SK-N-SH treated with all-trans-retinoic acid at 6 μM for 48 hours (cell line): Measurements from ENCODE around the gene TUT4.

Experiments
- ATAC-seq: fragments of 200-7000 bp; cut with Tn5 transposase; 3 replicates; pipeline ENCODE4 v1.9.1; 2020; ENCODE audit warnings: mild to moderate bottlenecking, moderate library complexity
- CREB5 ChIP-seq: fragments of 250-450 bp; sonication (Bioruptor Pico); IDR thresholded peaks from 2 replicates; pipeline ENCODE4 v1.5.1; 2020; ENCODE audit warnings: low read depth, mild to moderate bottlenecking, moderate library complexity
- CSDC2 ChIP-seq: fragments of 250-450 bp; sonication (Bioruptor Pico); IDR thresholded peaks from 2 replicates; pipeline ENCODE4 v1.5.0; 2020; ENCODE audit warnings: mild to moderate bottlenecking, moderate library complexity
- CSRNP3 ChIP-seq: fragments of 250-450 bp; sonication (Bioruptor Pico); IDR thresholded peaks from 2 replicates; pipeline ENCODE4 v1.5.1; 2021; ENCODE audit warnings: mild to moderate bottlenecking, moderate library complexity
- ESRRG ChIP-seq: fragments of 250-450 bp; sonication (Bioruptor Pico); IDR thresholded peaks from 2 replicates; pipeline ENCODE4 v1.6.1; 2021; ENCODE audit warnings: mild to moderate bottlenecking
- ISL1 ChIP-seq: fragments of 250-450 bp; sonication (Bioruptor Pico); IDR thresholded peaks from 2 replicates; pipeline ENCODE4 v2.1.2; 2022; ENCODE audit warnings: mild to moderate bottlenecking, moderate library complexity
- OSR1 ChIP-seq: fragments of 250-450 bp; sonication (Bioruptor Pico); IDR thresholded peaks from 2 replicates; pipeline ENCODE4 v1.8.0; 2022; ENCODE audit warnings: moderate library complexity, mild to moderate bottlenecking, inconsistent platforms
- PATZ1 ChIP-seq: fragments of 250-450 bp; sonication (Bioruptor Pico); IDR thresholded peaks from 2 replicates; pipeline ENCODE4 v1.8.0; 2020; ENCODE audit warnings: mild to moderate bottlenecking, moderate library complexity, borderline replicate concordance
- POU6F1 ChIP-seq: fragments of 250-450 bp; sonication (Bioruptor Pico); IDR thresholded peaks from 2 replicates; pipeline ENCODE4 v1.8.0; 2021; ENCODE audit warnings: low read depth, mild to moderate bottlenecking, moderate library complexity, borderline replicate concordance
- PPARA ChIP-seq: fragments of 250-450 bp; sonication (Bioruptor Pico); IDR thresholded peaks from 2 replicates; pipeline ENCODE4 v1.5.0; 2020; ENCODE audit warnings: mild to moderate bottlenecking, borderline replicate concordance
- RARB ChIP-seq: fragments of 250-450 bp; sonication (Bioruptor Pico); IDR thresholded peaks from 2 replicates; pipeline ENCODE4 v1.8.0; 2021; ENCODE audit warnings: mild to moderate bottlenecking, moderate library complexity
- SNAI2 ChIP-seq: fragments of 250-450 bp; sonication (Bioruptor Pico); IDR thresholded peaks from 2 replicates; pipeline ENCODE4 v1.5.0; 2020; ENCODE audit warnings: mild to moderate bottlenecking, moderate library complexity
- TCF4 ChIP-seq: fragments of 250-450 bp; sonication (Bioruptor Pico); IDR thresholded peaks from 2 replicates; pipeline ENCODE4 v1.8.0; 2021; ENCODE audit warnings: mild to moderate bottlenecking, moderate library complexity, borderline replicate concordance
- TOX ChIP-seq: fragments of 250-450 bp; sonication (Bioruptor Pico); IDR thresholded peaks from 2 replicates; pipeline ENCODE4 v1.8.0; 2021; ENCODE audit warnings: mild to moderate bottlenecking, moderate library complexity, borderline replicate concordance
- TSHZ2 ChIP-seq: fragments of 250-450 bp; sonication (Bioruptor Pico); IDR thresholded peaks from 2 replicates; pipeline ENCODE4 v1.5.0; 2020; ENCODE audit warnings: mild to moderate bottlenecking, moderate library complexity
- ZC3H10 ChIP-seq: fragments of 250-450 bp; sonication (Bioruptor Pico); IDR thresholded peaks from 2 replicates; pipeline ENCODE4 v1.5.1; 2021; ENCODE audit warnings: mild to moderate bottlenecking, moderate library complexity
- ZFP3 ChIP-seq: fragments of 250-450 bp; sonication (Bioruptor Pico); IDR thresholded peaks from 2 replicates; pipeline ENCODE4 v1.5.0; 2020; ENCODE audit warnings: mild to moderate bottlenecking, moderate library complexity
- ZFP30 ChIP-seq: fragments of 450-650 bp; formaldehyde crosslinking; IDR thresholded peaks from 2 replicates; pipeline ENCODE4 v1.5.0; 2022; ENCODE audit warnings: mild to moderate bottlenecking, moderate library complexity
- ZNF565 ChIP-seq: fragments of 450-650 bp; formaldehyde crosslinking; conservative IDR thresholded peaks from 2 replicates; pipeline ENCODE4 v1.5.0; 2020; ENCODE audit warnings: low read depth, mild to moderate bottlenecking, moderate library complexity
- ZNF70 ChIP-seq: fragments of 450-650 bp; formaldehyde crosslinking; IDR thresholded peaks from 2 replicates; pipeline ENCODE4 v1.5.0; 2020; ENCODE audit warnings: mild to moderate bottlenecking, moderate library complexity
- ZNF8 ChIP-seq: fragments of 450-650 bp; formaldehyde crosslinking; IDR thresholded peaks from 2 replicates; pipeline ENCODE4 v1.5.0; 2020; ENCODE audit warnings: mild to moderate bottlenecking, moderate library complexity

Gene TUT4

GRCh38 chr1:52542085-52542688 lies 10.7 kb downstream of the TUT4 start:
- TF ChIP-seq ESRRG (CRISPR knock-in tag) (no peak), CSRNP3 (CRISPR knock-in tag) (no peak), OSR1 (CRISPR knock-in tag) (no peak), ZC3H10 (no peak), TCF4 (CRISPR knock-in tag) (no peak), TSHZ2 (CRISPR knock-in tag) (no peak), ZNF8 (no peak), PPARA (CRISPR knock-in tag) (no peak)
- ATAC-seq, result no peak

GRCh38 chr1:52534928-52535764 lies 17.7 kb downstream of the TUT4 start:
- TF ChIP-seq TOX (CRISPR knock-in tag) (no peak), ZC3H10 (no peak), CREB5 (CRISPR knock-in tag) (no peak), SNAI2 (CRISPR knock-in tag) (no peak), TCF4 (CRISPR knock-in tag) (no peak), ZFP30 (CRISPR knock-in tag) (peak; percentile 84), ZNF70 (no peak)
- no peak for ATAC-seq

- no peak for ATAC-seq
- TF ChIP-seq PPARA (CRISPR knock-in tag) (no peak), ZNF565 (no peak), CSRNP3 (CRISPR knock-in tag) (no peak), CSDC2 (CRISPR knock-in tag) (no peak), ISL1 (CRISPR knock-in tag) (no peak), ESRRG (CRISPR knock-in tag) (no peak), CREB5 (CRISPR knock-in tag) (no peak), ZFP3 (CRISPR knock-in tag) (no peak), POU6F1 (CRISPR knock-in tag) (no peak), RARB (CRISPR knock-in tag) (no peak), ZNF8 (no peak), ZNF70 (no peak), SNAI2 (CRISPR knock-in tag) (no peak), PATZ1 (CRISPR knock-in tag) (no peak), TSHZ2 (CRISPR knock-in tag) (no peak), TCF4 (CRISPR knock-in tag) (no peak), TOX (CRISPR knock-in tag) (no peak)
Measured at GRCh38 chr1:52533713-52534112, 19.2 kb downstream of the TUT4 start.
